Measurements from ENCODE around the gene SH3BGRL3. TPM values are rescaled to one million over a fixed set of nuclear protein-coding genes. Genes with fewer than 3 reads are reported as not detected.

The SH3BGRL3 gene
- total RNA-seq, 1 experiment from 2014 or later: 143 TPM

DNA sequence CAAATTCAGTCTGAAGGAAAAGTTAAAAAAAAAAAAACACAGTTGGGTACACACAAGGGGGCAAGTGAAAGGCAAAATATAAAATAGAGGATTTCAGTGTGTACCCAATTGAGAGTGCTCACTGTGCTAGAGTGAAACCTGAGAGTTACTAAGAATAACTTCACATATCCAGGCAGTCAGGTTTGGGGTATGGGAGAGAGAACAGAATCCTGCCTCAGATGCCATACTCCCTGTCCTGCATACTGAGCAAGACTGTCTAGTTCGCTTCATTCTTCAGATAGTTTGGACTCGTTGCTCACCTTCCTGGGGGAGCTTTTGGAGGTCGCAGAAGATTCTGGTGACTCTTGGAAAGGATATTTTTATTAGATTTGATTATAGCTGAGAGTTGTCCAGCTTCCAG is 25.5 kb upstream of the SH3BGRL3 start:
- peaks cover 59% of the 10 kb centered on the region for H3K79me2 ChIP-seq (ENCODE audit: low read length)
- H2AFZ ChIP-seq (ENCODE audit: low read length): no peak overlapping the region
- H3K4me3 ChIP-seq (ENCODE audit: low read length): no peak overlapping the region
- no peaks in the 10 kb centered on the region for H3K9me2 ChIP-seq (replicated peaks; ENCODE audit: insufficient read depth, low read length)
- no peak for DNase-seq
- H3K9me3 ChIP-seq (ENCODE audit: low read length): no peaks in the 10 kb centered on the region
- no peaks in the 10 kb centered on the region for H3K27me3 ChIP-seq (ENCODE audit: low read length)
- H3K27ac ChIP-seq (ENCODE audit: low read length): peak overlapping the region; percentile 17; the same call in 1 of the 2 replicates
- H3K4me2 ChIP-seq (ENCODE audit: low read depth, low read length, poor library complexity, severe bottlenecking): no peak overlapping the region
- H3K4me1 ChIP-seq (ENCODE audit: low read length): peaks cover 27% of the 10 kb centered on the region
- peaks cover 24% of the 10 kb centered on the region for H3K36me3 ChIP-seq (ENCODE audit: insufficient read depth, low read length)
- H4K20me1 ChIP-seq (ENCODE audit: insufficient read depth, low read depth, low read length): no peaks in the 10 kb centered on the region
- H3K9ac ChIP-seq (ENCODE audit: low read length): no peak overlapping the region

DNA sequence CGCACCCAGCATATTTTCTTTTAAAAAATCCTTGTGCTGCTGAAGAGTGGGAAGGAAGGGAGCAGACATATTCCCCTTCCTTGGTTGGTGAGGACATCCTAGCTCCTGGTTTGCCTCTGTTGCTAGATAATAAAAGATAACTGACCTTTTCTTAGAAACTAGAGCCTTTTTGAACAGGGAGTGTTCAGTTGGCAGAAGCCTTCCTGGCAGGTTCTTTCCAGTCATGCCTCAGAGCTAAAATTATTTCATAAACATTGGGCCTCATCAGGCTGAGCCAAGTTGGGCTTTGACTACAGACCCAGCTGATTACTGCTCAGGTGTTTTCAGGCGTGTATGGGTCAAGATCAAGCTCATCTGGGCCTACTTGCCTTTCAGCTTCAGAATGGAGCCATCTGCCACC is 22.7 kb upstream of the SH3BGRL3 start:
- no peak overlapping the region for H2AFZ ChIP-seq (ENCODE audit: low read length)
- H3K79me2 ChIP-seq (ENCODE audit: low read length): peaks cover 40% of the 10 kb centered on the region
- H3K9me3 ChIP-seq (ENCODE audit: low read length): no peaks in the 10 kb centered on the region
- H3K9me2 ChIP-seq (replicated peaks; ENCODE audit: insufficient read depth, low read length): no peaks in the 10 kb centered on the region
- no peaks in the 10 kb centered on the region for H4K20me1 ChIP-seq (ENCODE audit: insufficient read depth, low read depth, low read length)
- H3K4me1 ChIP-seq (ENCODE audit: low read length): peaks cover 27% of the 10 kb centered on the region
- no peak overlapping the region for H3K4me2 ChIP-seq (ENCODE audit: low read depth, low read length, poor library complexity, severe bottlenecking)
- no peak overlapping the region for H3K4me3 ChIP-seq (ENCODE audit: low read length)
- no peak for DNase-seq
- no peak overlapping the region for H3K9ac ChIP-seq (ENCODE audit: low read length)
- no peaks in the 10 kb centered on the region for H3K27me3 ChIP-seq (ENCODE audit: low read length)
- peaks cover 37% of the 10 kb centered on the region for H3K36me3 ChIP-seq (ENCODE audit: insufficient read depth, low read length)
- H3K27ac ChIP-seq (ENCODE audit: low read length): no peak overlapping the region

DNA sequence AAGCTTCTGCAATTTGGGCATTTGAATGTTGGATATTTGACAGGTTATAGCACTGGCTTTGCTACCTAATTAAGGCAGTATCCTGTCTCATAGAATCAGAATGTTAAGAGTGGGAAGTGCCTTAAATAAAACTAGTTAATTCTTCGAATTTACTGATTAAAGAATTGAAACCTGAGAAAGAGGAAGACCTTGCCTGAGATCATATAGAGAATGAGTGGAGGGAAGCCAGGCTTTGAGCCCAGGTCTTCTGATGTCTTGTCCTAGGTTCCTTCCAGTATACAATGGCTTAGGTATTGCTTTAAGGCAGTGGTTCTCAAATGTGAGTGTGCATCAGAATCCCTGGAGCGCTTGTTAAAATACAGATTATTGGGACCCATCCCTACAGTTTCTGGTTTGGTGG is 20.9 kb upstream of the SH3BGRL3 start:
- H3K9me2 ChIP-seq (replicated peaks; ENCODE audit: insufficient read depth, low read length): no peaks in the 10 kb centered on the region
- no peak overlapping the region for H3K9ac ChIP-seq (ENCODE audit: low read length)
- H3K27ac ChIP-seq (ENCODE audit: low read length): no peak overlapping the region
- H3K4me1 ChIP-seq (ENCODE audit: low read length): peaks cover 23% of the 10 kb centered on the region
- H2AFZ ChIP-seq (ENCODE audit: low read length): no peak overlapping the region
- DNase-seq: no peak
- no peak overlapping the region for H3K4me2 ChIP-seq (ENCODE audit: low read depth, low read length, poor library complexity, severe bottlenecking)
- H3K79me2 ChIP-seq (ENCODE audit: low read length): peaks cover 27% of the 10 kb centered on the region
- H3K36me3 ChIP-seq (ENCODE audit: insufficient read depth, low read length): peaks cover 39% of the 10 kb centered on the region
- H3K4me3 ChIP-seq (ENCODE audit: low read length): no peak overlapping the region
- H3K27me3 ChIP-seq (ENCODE audit: low read length): no peaks in the 10 kb centered on the region
- H3K9me3 ChIP-seq (ENCODE audit: low read length): no peaks in the 10 kb centered on the region
- H4K20me1 ChIP-seq (ENCODE audit: insufficient read depth, low read depth, low read length): no peaks in the 10 kb centered on the region

DNA sequence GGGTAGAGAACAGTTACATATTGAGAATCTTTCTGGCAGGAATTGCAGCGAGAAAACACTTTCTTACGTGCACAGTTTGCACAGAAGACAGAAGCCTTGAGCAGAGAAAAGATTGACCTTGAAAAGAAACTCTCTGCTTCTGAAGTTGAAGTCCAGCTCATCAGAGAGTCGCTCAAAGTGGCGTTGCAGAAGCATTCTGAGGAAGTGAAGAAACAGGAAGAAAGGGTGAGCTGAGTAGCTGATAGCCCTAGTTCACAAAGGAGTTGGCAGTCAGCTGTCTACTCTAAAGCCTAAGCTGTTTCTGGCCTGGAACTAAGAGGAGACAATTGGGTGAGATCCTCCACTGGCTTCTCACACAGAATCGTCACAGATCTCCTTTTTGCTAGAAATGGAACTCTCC is 20.3 kb upstream of the SH3BGRL3 start:
- Histone ChIP-seq H2AFZ (ENCODE audit: low read length) (no peak overlapping the region), H3K4me2 (ENCODE audit: low read depth, low read length, poor library complexity, severe bottlenecking) (no peak overlapping the region), H3K27me3 (ENCODE audit: low read length) (no peaks in the 10 kb centered on the region), H3K27ac (ENCODE audit: low read length) (no peak overlapping the region), H3K4me1 (ENCODE audit: low read length) (peaks cover 17% of the 10 kb centered on the region), H3K4me3 (ENCODE audit: low read length) (no peak overlapping the region), H3K9ac (ENCODE audit: low read length) (no peak overlapping the region), H3K79me2 (ENCODE audit: low read length) (peaks cover 22% of the 10 kb centered on the region), H3K9me3 (ENCODE audit: low read length) (no peaks in the 10 kb centered on the region), H3K9me2 (replicated peaks; ENCODE audit: insufficient read depth, low read length) (no peaks in the 10 kb centered on the region), H4K20me1 (ENCODE audit: insufficient read depth, low read depth, low read length) (no peaks in the 10 kb centered on the region), H3K36me3 (ENCODE audit: insufficient read depth, low read length) (peaks cover 40% of the 10 kb centered on the region)
- no peak for DNase-seq

DNA sequence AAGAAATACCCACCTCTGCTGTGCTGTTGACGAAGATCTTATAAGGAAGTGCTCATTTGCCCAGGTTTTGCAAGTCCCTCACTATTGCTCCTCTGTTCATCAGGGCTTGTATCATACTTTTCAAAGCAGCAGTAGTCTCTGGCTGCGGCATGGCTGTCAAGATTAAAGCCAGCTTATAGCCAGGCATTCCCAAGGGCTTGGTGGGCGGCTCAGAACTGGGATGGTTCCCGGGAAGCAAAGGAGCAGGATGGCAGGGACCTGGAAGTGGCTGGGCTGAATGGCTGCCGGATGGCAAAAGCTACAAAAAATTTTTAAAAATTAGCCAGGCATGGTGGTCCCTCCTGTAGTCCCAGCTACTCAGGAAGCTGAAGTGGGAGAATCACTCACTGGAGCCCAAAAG is 16.7 kb upstream of the SH3BGRL3 start:
- Histone ChIP-seq H3K9me2 (replicated peaks; ENCODE audit: insufficient read depth, low read length) (no peaks in the 10 kb centered on the region), H3K27ac (ENCODE audit: low read length) (no peak overlapping the region), H3K4me1 (ENCODE audit: low read length) (no peaks in the 10 kb centered on the region), H3K4me3 (ENCODE audit: low read length) (no peak overlapping the region), H3K9ac (ENCODE audit: low read length) (no peak overlapping the region), H4K20me1 (ENCODE audit: insufficient read depth, low read depth, low read length) (no peaks in the 10 kb centered on the region), H2AFZ (ENCODE audit: low read length) (no peak overlapping the region), H3K4me2 (ENCODE audit: low read depth, low read length, poor library complexity, severe bottlenecking) (no peak overlapping the region), H3K27me3 (ENCODE audit: low read length) (no peaks in the 10 kb centered on the region), H3K36me3 (ENCODE audit: insufficient read depth, low read length) (peaks cover 53% of the 10 kb centered on the region), H3K79me2 (ENCODE audit: low read length) (peaks cover 13% of the 10 kb centered on the region; the same call in 1 of the 2 replicates), H3K9me3 (ENCODE audit: low read length) (peaks cover 5% of the 10 kb centered on the region)
- no peak for DNase-seq

DNA sequence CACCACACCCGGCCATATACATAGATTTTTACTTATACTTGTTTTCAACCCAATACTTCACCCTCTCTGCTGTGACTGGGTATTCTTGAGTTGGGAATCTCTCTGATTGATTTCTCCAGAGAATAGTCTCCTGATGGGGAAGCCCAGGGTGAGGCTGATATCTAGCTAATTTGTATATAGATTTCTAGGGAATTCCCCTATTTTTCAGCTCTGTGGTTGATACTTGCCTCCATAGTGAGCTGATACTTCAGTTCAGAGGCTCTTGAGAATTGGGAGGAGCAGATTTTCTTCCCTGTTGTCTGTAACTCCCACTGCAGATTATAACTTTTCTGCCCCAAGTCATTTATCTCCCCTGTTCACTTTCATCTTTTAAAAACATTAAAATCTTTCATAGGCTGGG is 14.5 kb upstream of the SH3BGRL3 start:
- Histone ChIP-seq H2AFZ (ENCODE audit: low read length) (no peak overlapping the region), H3K27me3 (ENCODE audit: low read length) (no peaks in the 10 kb centered on the region), H3K4me3 (ENCODE audit: low read length) (no peak overlapping the region), H3K4me1 (ENCODE audit: low read length) (no peaks in the 10 kb centered on the region), H3K79me2 (ENCODE audit: low read length) (peaks cover 13% of the 10 kb centered on the region; the same call in 1 of the 2 replicates), H3K36me3 (ENCODE audit: insufficient read depth, low read length) (peaks cover 57% of the 10 kb centered on the region), H3K9ac (ENCODE audit: low read length) (no peak overlapping the region), H3K9me2 (replicated peaks; ENCODE audit: insufficient read depth, low read length) (no peaks in the 10 kb centered on the region), H4K20me1 (ENCODE audit: insufficient read depth, low read depth, low read length) (no peaks in the 10 kb centered on the region), H3K27ac (ENCODE audit: low read length) (no peak overlapping the region), H3K4me2 (ENCODE audit: low read depth, low read length, poor library complexity, severe bottlenecking) (no peak overlapping the region), H3K9me3 (ENCODE audit: low read length) (peaks cover 11% of the 10 kb centered on the region)
- DNase-seq: no peak

DNA sequence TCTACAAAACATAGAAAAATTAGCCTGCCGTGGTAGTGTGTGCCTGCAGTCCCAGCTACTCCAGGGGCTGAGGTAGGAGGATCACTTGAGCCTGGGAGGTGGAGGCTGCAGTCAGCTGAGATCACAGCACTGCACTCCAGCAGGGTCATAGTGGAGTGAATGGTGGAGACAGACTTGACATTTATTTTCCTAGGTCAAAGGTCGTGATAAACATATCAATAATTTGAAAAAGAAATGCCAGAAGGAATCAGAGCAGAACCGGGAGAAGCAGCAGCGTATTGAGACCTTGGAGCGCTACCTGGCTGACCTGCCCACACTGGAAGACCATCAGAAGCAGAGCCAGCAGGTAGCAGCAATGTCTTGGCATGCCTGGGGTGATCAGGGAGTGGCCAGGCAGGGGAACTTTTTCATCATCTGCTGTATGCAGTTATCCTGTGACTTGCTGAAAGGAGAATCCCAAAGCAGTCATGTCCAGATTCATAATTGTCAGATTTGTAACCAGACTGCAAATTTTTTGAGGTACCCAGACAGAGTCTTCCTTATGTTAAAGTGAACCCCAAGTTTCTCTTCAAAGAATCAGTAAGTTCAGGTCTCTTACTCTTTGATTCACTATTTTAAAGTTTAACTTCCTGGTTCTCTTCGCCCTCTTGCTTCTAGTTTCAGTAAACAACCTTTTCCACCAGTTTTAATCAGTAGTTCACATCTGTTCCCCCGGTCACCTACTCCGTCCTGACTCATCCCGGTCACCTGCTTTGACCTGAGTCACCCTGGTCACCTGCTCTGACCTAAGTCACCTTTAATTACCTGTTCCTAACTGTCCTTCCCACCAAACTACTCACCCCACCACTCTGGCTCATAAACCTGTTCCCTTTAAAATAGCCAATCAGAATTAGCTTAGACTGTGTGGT is 11.3 kb upstream of the SH3BGRL3 start:
- Histone ChIP-seq H3K27me3 (ENCODE audit: low read length) (no peaks in the 10 kb centered on the region), H3K9me3 (ENCODE audit: low read length) (peaks cover 11% of the 10 kb centered on the region), H2AFZ (ENCODE audit: low read length) (no peak overlapping the region), H3K27ac (ENCODE audit: low read length) (no peak overlapping the region), H3K4me3 (ENCODE audit: low read length) (no peak overlapping the region), H3K4me2 (ENCODE audit: low read depth, low read length, poor library complexity, severe bottlenecking) (no peak overlapping the region), H3K9ac (ENCODE audit: low read length) (no peak overlapping the region), H4K20me1 (ENCODE audit: insufficient read depth, low read depth, low read length) (no peaks in the 10 kb centered on the region), H3K4me1 (ENCODE audit: low read length) (no peaks in the 10 kb centered on the region), H3K36me3 (ENCODE audit: insufficient read depth, low read length) (peaks cover 67% of the 10 kb centered on the region), H3K79me2 (ENCODE audit: low read length) (peaks cover 13% of the 10 kb centered on the region; the same call in 1 of the 2 replicates), H3K9me2 (replicated peaks; ENCODE audit: insufficient read depth, low read length) (no peaks in the 10 kb centered on the region)
- no peak for DNase-seq

DNA sequence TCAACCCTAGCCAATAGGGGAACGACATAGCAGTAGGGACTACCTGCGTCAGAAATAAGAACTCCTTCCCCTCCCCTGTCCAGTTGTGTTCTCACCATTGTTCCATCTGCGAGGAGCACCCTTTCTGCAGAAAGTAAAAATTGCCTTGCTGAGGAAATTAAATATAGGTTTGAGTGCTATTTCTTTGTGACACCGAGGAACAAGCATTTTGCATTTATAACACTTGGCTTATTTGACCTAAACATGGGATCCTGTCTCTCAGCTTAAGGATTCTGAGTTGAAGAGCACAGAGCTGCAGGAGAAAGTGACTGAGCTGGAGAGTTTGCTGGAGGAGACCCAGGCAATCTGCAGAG is 10.7 kb upstream of the SH3BGRL3 start:
- no peak overlapping the region for H3K27ac ChIP-seq (ENCODE audit: low read length)
- no peaks in the 10 kb centered on the region for H3K27me3 ChIP-seq (ENCODE audit: low read length)
- peaks cover 62% of the 10 kb centered on the region for H3K36me3 ChIP-seq (ENCODE audit: insufficient read depth, low read length)
- no peaks in the 10 kb centered on the region for H3K4me1 ChIP-seq (ENCODE audit: low read length)
- no peak overlapping the region for H2AFZ ChIP-seq (ENCODE audit: low read length)
- H3K9me3 ChIP-seq (ENCODE audit: low read length): peaks cover 11% of the 10 kb centered on the region
- peaks cover 13% of the 10 kb centered on the region; the same call in 1 of the 2 replicates for H3K79me2 ChIP-seq (ENCODE audit: low read length)
- H3K4me2 ChIP-seq (ENCODE audit: low read depth, low read length, poor library complexity, severe bottlenecking): no peak overlapping the region
- DNase-seq: peak; percentile 38
- H3K4me3 ChIP-seq (ENCODE audit: low read length): no peak overlapping the region
- no peaks in the 10 kb centered on the region for H3K9me2 ChIP-seq (replicated peaks; ENCODE audit: insufficient read depth, low read length)
- no peak overlapping the region for H3K9ac ChIP-seq (ENCODE audit: low read length)
- no peaks in the 10 kb centered on the region for H4K20me1 ChIP-seq (ENCODE audit: insufficient read depth, low read depth, low read length)
